Osteocyte (in vitro differentiated cells): ENCODE measurements around the gene KCNQ2. TPM values are rescaled to one million over a fixed set of nuclear protein-coding genes. Genes with fewer than 3 reads are reported as not detected.

Experiments used
- DNase-seq: peaks from one replicate; pipeline ENCODE4 v3.0.0; 2021; ENCODE audit warnings: mixed read lengths; ENCODE audit not compliant: unreplicated experiment; ENCODE audit errors: extremely low spot score
- H3K27ac Mint-ChIP-seq: one replicate; pipeline ENCODE4 v1.8.0; 2021; ENCODE audit warnings: mild to moderate bottlenecking, mixed read lengths; ENCODE audit not compliant: unreplicated experiment
- H3K27me3 Mint-ChIP-seq: one replicate; pipeline ENCODE4 v1.8.0; 2021; ENCODE audit warnings: mixed read lengths; ENCODE audit not compliant: unreplicated experiment
- H3K36me3 Mint-ChIP-seq: one replicate; pipeline ENCODE4 v1.8.0; 2021; ENCODE audit warnings: mixed read lengths; ENCODE audit not compliant: unreplicated experiment
- H3K4me1 Mint-ChIP-seq: one replicate; pipeline ENCODE4 v1.8.0; 2021; ENCODE audit warnings: mixed read lengths; ENCODE audit not compliant: unreplicated experiment
- H3K4me3 Mint-ChIP-seq: one replicate; pipeline ENCODE4 v1.8.0; 2021; ENCODE audit warnings: mild to moderate bottlenecking, moderate library complexity, mixed read lengths; ENCODE audit not compliant: unreplicated experiment
- H3K9me3 Mint-ChIP-seq: one replicate; pipeline ENCODE4 v1.8.0; 2021; ENCODE audit warnings: mixed read lengths; ENCODE audit not compliant: unreplicated experiment
- total RNA-seq: library from RNA; stranded (reverse); gene quantifications from 2 replicates; pipeline ENCODE4 v1.2.1, GENCODE V29; 2021
- TF ChIP-seq, protein P1 (sequence below): fragments of 200-600 bp; sonication (generic); IDR thresholded peaks from 2 replicates; pipeline ENCODE4 v1.5.0; 2021; ENCODE audit warnings: antibody characterized with exemption, mild to moderate bottlenecking, moderate library complexity

KCNQ2 gene
- total RNA-seq, 1 donor from 2014 or later = not detected

GRCh38 chr20:63495167-63495720, 22.8 kb upstream of the KCNQ2 start:
- H3K36me3 Mint-ChIP-seq = no peaks in the 10 kb centered on the region
- H3K27ac Mint-ChIP-seq = no peak overlapping the region
- H3K4me1 Mint-ChIP-seq = peaks cover 2% of the 10 kb centered on the region
- no peaks in the 10 kb centered on the region for H3K9me3 Mint-ChIP-seq
- H3K27me3 Mint-ChIP-seq = peaks cover 2% of the 10 kb centered on the region
- DNase-seq = no peak
- H3K4me3 Mint-ChIP-seq = no peak overlapping the region
- TF ChIP-seq, protein P1, sequence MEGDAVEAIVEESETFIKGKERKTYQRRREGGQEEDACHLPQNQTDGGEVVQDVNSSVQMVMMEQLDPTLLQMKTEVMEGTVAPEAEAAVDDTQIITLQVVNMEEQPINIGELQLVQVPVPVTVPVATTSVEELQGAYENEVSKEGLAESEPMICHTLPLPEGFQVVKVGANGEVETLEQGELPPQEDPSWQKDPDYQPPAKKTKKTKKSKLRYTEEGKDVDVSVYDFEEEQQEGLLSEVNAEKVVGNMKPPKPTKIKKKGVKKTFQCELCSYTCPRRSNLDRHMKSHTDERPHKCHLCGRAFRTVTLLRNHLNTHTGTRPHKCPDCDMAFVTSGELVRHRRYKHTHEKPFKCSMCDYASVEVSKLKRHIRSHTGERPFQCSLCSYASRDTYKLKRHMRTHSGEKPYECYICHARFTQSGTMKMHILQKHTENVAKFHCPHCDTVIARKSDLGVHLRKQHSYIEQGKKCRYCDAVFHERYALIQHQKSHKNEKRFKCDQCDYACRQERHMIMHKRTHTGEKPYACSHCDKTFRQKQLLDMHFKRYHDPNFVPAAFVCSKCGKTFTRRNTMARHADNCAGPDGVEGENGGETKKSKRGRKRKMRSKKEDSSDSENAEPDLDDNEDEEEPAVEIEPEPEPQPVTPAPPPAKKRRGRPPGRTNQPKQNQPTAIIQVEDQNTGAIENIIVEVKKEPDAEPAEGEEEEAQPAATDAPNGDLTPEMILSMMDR = no peak

DNA sequence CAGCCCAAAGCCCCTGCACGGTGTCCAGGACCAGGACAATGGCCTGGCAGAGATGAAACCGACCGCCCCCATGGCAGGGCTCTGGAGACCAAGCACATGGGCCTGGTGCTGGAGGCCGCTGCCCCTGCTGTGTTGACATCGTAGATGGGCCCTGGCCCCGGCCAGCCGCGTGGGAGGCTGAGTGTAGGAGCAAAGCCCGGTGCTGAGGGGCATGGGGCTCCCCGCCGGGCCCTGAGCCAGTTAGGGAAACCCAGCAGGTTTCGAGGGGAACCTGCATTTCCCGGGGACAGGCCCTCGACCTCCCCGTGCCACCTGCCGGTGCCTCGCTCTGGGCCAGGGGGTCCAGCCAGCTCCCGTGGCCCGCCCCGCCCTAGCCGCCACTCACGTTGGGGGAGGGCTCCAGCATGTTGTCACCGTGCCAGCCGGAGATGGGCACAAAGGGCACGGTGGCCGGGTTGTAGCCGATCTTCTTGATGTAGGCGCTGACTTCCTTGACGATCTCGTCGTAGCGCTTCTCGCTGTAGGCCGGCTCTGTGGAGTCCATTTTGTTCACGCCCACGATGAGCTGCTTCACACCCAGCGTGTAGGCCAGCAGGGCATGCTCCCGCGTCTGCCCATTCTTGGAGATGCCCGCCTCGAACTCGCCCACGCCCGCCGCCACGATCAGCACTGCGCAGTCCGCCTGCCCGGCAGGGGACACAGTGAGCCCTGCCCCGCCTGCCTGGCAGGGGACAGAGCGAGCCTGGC, 22.1 kb upstream of the KCNQ2 start:
- TF ChIP-seq, protein P1 = no peak
- Mint-ChIP-seq H3K27ac (no peak overlapping the region), H3K4me1 (peaks cover 2% of the 10 kb centered on the region), H3K36me3 (no peaks in the 10 kb centered on the region), H3K9me3 (no peaks in the 10 kb centered on the region), H3K27me3 (peaks cover 3% of the 10 kb centered on the region), H3K4me3 (no peak overlapping the region)
- DNase-seq = no peak

DNA sequence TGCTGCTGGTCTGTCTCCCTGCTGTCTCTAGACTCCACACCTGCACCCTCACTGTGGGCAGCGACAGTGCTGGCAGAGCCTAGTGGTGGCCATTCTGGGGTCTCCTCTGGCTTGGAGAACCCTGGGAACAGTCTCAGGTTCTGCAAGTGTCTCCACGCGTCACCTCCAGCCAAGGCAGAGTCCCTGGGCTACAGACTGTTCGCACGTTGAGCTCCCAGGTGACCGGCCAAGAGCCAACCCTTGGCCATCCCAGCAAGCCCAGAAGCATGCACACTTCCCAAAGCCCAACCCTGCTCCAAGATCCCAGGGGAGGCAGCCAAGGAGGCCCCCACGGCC, 21.6 kb upstream of the KCNQ2 start:
- DNase-seq = no peak
- TF ChIP-seq, protein P1 = no peak
- Mint-ChIP-seq H3K36me3 (no peaks in the 10 kb centered on the region), H3K4me3 (no peak overlapping the region), H3K4me1 (peaks cover 2% of the 10 kb centered on the region), H3K27ac (no peak overlapping the region), H3K27me3 (peaks cover 3% of the 10 kb centered on the region), H3K9me3 (no peaks in the 10 kb centered on the region)

- H3K27me3 Mint-ChIP-seq = peaks cover 5% of the 10 kb centered on the region
- no peak for DNase-seq
- H3K4me3 Mint-ChIP-seq = no peak overlapping the region
- H3K27ac Mint-ChIP-seq = no peak overlapping the region
- no peaks in the 10 kb centered on the region for H3K9me3 Mint-ChIP-seq
- TF ChIP-seq, protein P1 = no peak
- peaks cover 2% of the 10 kb centered on the region for H3K4me1 Mint-ChIP-seq
- H3K36me3 Mint-ChIP-seq = no peaks in the 10 kb centered on the region
These were observed 21.1 kb upstream of the KCNQ2 start for GRCh38 chr20:63493563-63494020.

DNA sequence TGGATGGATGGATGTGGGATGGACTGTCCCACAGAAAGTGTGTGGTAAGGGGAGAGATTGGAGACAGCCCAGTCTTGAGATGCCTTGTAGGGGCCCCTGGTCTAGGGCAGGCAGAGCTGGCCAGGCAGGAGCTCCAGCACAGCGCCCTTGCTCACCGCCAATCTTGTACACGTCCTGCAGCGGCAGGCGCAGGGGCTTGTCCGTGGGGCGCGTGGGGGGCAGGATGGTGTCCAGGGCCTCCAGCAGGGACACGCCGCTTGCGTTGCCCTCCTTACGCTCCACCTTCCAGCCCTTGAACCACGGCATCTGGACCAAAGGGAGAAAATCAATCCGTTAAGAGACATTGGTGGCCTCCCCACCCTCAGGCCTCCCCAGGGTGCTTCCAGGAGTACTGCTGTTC, 20.5 kb upstream of the KCNQ2 start:
- no peaks in the 10 kb centered on the region for H3K36me3 Mint-ChIP-seq
- DNase-seq = no peak
- H3K27ac Mint-ChIP-seq = no peak overlapping the region
- TF ChIP-seq, protein P1 = no peak
- H3K4me3 Mint-ChIP-seq = no peak overlapping the region
- H3K4me1 Mint-ChIP-seq = peaks cover 2% of the 10 kb centered on the region
- peaks cover 5% of the 10 kb centered on the region for H3K27me3 Mint-ChIP-seq
- no peaks in the 10 kb centered on the region for H3K9me3 Mint-ChIP-seq
